NCI-H524 treated with DMSO at 0.1 percent for 48 hours (cell line): ENCODE data around the gene DPRX.
"Not testable (repeated sequence)": the region's sequence is repeated elsewhere in the genome, so short reads cannot be mapped to it uniquely, and the experiment has no call there.

Source experiments
- DNase-seq: peaks from one replicate; lab custom pipeline; 2025; lab: John Stamatoyannopoulos, UW

DPRX gene

DNA sequence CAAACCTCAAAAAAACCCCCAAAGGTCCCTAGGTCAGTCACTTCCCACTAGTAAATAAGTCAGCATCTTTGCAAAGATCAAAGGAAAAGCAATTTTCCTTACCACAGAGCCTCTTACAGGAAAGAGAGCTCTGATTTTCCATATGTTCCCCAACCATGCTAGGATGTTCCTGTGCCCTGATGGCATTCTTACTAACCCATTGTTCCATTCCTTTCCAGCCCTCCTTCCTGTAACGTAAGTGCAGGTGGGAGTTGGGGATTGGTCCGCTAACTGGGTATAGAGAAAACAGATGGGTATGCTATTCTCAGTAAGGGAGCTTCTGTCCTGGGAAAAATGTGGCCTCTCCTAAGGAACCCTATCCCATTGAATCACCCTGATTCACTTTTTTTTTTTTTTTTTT lies 14.3 kb downstream of the DPRX start:
- no peak for DNase-seq

DNA sequence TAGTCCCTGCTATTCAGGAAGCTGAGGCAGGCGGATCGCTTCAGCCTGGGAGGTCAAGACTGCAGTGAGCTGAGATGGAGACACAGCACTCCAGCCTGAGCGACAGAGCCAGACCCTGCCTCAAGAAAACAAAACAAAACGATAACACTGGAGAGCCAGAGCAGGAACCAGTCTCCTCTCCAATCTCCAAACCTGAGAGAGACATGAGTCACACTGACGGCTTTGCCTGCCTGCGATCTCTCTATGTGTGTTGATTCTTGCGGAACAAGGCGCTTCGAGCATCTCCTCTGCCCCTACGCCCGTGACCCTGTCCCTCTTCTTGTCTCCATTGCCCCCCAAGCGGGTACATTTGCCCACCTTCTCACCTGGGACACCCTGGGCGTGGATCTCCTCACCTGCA lies 15.6 kb downstream of the DPRX start:
- DNase-seq, result no peak

DNA sequence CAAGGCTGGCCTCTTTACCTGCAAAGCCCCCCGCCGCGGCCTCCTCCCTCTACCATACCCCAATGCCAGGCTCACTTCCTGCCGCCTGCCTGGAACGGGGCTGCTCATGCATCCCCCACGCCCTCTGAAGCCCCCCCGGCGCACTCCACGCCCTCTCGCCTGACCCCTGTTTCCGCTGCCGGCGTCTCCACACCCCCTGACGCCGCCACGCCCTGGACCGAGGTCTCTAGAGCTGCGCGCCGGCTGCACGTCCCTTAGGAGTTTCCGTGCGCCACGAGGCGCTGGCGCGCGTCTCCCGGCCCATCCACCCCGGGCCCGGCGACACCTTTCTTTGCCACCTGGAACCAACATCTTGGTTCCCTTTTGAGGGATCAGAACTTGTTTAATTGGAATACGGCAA lies 16.0 kb downstream of the DPRX start:
- DNase-seq, result no peak

DNA sequence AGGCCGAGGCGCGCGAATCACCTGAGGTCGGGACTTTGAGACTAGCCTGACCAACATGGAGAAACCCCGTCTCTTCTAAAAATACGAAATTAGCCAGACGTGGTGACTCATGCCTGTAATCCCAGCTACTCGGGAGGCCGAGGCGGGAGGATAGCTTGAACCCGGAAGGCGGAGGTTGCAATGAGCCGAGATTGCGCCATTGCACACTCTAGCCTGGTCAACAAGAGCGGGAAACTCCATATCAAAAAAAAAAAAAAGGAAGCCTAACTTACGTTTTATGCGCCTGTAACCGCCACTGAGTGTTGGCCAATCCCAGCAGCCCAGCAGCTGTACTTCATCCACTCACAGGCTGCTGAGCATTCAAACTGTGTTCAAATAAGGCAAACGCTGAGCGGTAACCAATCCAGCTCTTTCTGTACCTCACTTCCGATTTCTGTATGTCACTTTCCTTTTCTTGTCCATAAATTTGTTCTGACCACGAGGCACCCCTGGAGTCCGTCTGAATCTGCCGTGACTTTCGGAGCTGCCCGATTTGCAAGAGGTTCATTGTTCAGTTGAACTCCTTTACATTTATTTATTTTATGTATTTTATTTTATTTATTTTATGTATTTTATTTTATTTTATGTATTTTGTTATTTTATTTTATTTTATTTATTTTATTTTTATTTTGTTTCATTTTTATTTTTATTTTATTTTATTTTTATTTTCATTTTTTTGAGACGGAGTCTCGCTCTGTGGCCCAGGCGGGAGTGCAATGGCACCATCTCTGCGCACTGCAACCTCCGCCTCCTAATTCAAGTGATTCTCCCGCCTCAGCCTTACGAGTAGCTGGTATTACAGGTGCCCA lies 18.2 kb downstream of the DPRX start:
- DNase-seq, result no peak

DNA sequence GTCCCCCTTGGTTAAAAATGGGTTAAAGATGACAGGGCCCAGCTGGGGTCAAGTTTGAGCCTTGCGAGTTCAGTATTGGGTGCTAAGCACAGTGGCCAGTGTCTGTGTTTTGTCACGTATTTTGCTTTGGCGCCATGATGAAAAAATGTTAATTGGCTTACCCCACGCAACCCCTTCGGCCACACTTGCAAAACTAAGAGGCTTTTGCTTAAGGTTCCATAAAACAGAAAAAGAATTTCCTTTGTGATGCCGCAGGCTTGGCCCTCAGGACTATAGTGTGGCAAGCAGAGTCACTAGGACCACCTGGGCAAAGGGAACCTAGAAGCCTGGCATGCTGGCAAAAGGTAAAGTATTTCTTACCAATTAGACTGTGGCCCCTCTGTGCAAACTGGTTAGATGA lies 20.7 kb downstream of the DPRX start:
- no peak for DNase-seq

DNA sequence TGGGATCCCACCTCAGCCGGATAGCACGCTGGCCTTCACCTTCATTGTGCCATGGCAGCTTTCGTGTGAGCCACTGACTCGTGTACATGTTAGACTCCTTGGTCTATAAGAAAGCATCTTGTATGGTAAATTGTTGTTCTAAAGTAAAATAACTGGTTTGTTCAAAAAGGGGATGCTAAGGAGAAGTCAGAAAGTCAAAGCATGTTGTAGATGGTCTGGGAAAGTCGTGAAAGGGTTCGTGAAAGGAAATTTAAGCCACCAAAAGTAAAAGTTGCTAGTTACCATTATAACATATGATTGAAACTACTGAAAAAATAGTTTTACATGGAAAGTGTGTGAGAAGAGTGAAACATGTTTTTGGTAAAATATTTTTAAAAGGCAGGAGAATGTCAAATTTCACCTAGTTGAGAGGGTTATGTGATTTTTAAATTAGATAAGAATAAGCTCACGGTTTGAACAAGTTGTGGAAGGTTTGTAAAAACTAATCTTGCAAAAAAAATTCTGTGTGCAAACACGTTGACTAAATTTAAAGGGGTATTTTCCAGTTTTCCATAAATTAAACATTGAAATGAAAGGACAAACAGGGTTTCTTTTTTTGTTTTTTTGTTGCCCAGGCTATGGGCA lies 23.4 kb downstream of the DPRX start:
- DNase-seq, result no peak

DNA sequence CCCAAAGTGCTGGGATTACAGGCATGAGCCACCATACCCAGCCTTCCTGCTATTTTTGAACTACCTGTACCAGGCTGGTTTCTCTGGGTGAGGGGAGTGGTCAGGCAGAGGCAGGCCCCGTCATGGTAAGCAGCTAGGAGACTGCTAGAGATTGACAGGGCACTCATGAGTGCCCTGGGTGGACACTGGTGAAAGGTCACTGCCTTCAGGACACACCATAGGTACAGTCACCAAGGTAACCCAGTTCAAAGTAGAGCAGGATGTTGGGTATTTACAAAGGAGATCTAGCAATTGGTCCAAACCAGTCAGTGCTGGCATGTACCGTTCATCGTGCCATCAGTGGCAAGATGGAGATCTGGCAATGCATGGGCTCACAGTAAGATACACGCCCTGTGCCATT lies 25.5 kb downstream of the DPRX start:
- no peak for DNase-seq

DNA sequence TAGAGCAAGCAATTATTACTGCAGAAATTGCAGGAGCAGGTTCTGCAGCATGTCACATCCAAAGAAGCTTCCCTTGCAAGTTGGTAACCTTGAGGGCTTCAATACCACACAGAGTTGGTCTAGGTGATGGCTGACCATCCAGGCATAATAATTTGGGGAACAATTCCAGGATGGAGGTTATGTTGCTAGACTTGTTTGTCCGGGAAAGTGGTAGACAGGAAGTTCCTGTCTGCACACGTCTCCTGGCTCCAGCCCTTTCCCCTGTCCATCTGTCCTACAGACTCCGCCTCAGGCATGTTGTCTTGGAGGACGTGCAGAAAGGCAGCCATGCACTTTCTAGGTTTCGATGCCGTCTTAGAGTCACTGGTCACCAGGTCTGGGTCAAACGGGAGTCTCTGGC lies 26.0 kb downstream of the DPRX start:
- DNase-seq, result no peak

DNA sequence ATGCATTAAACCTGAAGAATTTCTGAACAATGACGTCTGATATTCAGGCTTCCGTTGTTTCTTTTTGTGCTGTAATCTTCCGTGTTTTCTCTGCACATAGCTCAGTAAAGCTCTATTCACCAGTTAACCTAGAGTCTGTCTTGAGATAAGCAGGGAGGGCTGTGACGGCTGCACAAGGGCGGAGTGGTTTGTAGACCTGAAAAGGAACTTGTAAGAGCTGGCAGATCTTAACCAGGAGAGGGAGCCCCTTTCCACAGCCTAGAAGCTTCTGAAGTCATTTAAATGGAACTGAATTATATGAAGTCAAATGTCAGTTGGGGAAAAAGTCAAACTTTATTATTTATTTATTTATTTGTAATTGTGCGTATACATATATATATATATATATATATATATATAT lies 27.5 kb downstream of the DPRX start:
- no peak for DNase-seq

DNA sequence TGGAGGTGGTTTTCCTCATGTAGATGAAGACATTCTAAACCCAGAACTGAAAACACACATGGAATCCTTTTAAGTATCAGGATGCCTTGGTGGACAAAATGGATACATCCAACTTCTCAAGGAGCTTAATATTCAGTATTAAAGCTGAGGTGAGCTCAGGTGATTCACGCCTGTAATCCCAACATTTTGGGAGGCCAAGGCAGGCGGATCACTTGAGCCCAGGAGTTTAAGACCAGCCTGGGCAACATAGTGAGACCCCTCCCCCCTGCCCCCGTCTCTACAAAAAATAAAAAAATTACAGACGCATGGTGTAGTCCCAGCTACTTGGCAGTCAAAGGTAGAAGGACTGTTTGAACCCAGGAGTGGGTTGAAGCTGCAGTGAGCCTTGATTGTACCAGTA lies 28.8 kb downstream of the DPRX start:
- no peak for DNase-seq

DNA sequence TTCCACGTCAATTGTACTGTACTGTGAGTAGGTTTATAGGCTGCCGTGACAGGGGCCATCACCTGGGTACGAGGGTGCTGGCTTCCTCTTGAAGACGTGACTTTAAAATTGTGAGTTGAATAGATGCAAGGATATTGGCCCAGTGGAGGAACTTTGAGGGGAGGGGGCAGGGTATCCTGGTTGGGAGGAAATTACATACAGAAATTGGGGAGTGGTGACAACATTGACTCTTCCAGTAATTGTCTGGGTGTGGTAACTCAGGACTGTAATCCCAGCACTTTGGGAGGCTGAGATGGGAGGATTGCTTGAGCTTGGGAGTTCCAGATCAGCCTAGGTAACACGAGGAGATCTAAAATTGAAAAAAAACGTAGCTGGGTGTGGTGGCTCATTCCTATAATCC lies 30.4 kb downstream of the DPRX start:
- no peak for DNase-seq

DNA sequence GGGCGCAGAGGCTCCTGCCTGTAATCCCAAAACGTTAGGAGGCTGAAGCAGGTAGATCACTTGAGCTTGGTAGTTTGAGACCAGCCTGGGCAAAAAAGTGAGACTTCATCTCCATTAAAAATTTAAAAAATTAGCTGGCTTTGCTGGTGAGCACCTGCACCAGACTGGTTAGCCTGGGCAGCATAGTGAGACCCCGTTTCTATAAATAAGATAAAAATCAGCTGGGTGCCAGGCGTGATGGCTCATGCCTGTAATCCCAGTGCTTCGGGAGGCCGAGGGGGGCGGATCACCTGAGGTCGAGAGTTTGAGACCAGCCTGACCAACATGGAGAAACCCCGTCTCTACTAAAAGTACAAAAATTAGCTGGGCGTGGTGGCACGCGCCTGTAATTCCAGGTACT lies 32.4 kb downstream of the DPRX start:
- DNase-seq, result no peak

DNA sequence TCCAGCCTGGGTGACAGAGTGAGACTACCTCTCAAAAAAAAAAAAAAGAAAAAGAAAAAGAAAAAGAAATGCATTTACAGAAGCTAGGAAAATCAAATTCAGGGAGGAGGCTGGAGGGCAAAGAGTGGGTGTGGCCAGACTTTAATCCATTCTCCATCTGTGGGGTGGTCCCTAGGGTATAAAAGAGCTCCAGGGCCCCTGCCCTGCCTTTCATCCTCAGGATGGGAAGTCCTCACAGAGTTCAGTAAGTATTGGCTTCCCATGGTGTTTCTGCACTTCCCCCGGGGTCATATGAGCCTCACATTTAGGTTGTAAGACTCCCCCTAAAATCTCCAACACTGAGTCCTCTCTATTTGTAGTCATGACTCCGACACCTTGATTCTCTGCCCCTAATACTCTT lies 33.0 kb downstream of the DPRX start:
- DNase-seq, result no peak

DNA sequence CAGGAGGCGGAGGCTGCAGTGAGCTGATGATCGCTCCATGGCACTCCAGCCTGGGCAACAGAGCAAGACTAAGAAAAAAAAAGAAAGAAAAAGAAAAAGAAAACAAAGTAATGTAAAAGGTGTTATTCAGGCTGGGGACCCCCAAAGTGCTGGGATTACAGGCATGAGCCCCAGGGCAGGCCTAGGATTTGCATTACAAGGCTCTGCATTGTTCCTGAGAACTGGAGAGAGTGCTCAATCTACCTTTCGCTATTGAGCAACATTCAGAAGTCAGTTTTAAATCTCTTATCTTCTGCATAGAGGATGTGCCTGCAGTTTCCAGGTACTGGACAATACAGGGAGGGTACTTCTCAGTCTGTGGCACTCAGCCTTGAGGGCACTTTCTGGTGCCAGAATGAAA lies 34.5 kb downstream of the DPRX start:
- not testable (repeated sequence) for DNase-seq

DNA sequence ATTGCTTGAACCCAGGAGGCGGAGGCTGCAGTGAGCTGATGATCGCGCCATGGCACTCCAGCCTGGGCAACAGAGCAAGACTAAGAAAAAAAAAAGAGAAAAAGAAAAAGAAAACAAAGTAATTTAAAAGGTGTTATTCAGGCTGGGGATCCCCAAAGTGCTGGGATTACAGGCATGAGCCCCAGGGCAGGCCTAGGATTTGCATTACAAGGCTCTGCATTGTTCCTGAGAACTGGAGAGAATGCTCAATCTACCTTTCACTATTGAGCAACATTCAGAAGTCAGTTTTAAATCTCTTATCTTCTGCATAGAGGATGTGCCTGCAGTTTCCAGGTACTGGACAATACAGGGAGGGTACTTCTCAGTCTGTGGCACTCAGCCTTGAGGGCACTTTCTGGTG lies 37.0 kb downstream of the DPRX start:
- DNase-seq, result not testable (repeated sequence)

DNA sequence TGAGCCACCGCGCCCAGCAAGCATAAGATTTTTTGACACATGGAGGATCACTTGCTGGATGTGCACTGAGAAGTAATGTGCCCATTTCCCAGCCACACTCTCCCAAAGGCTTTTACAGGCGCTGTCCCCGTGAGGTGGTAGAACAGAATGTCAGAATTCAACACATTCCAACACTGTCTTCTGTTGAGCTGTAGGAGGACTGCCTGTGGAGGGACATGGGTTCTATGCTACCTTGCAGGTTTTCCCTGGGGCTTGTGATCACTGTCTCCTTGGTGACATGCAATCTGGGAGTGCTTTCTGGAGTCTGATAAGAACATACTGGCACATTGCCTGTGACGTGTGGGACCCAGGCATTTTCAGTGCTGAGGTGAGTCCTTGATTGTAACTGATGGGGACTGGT lies 38.5 kb downstream of the DPRX start:
- no peak for DNase-seq

DNA sequence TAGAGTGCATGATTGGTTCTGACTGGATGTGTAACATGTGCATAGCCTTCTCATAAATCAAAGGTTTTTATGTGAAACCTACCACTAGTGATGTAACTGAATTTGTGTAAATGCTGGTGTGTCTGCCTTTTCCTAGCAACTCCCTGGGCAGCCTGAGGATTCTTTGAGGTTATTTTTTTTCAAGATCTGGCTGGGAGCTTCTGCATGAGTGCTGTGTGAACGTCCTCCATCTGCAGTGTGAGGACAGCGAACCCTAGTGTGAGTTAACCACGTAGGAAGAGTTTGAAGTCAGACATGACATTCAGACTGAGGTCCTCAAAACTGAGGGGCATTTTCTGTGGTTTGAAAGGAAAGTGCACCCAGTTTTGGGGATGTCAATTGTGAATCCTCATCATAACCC lies 39.9 kb downstream of the DPRX start:
- no peak for DNase-seq
